ENCODE results near the gene ALDH3A1.

- TF ChIP-seq RELA (CRISPR knock-in tag; IDR thresholded peaks at IDR 0.05; ENCODE audit: borderline replicate concordance) (no peak), NFE2L1 (CRISPR knock-in tag; IDR thresholded peaks at IDR 0.05) (no peak), ZBTB21 (CRISPR knock-in tag; IDR thresholded peaks at IDR 0.05; ENCODE audit: borderline replicate concordance) (no peak), CTCF (IDR thresholded peaks at IDR 0.05) (no peak), MAX (CRISPR knock-in tag; IDR thresholded peaks at IDR 0.05) (no peak)
Observed at GRCh38 chr17:19744492-19744891, 3.6 kb downstream of the ALDH3A1 start.
